ENCODE data around the gene TLE2.
"Not testable (repeated sequence)": the region's sequence is repeated elsewhere in the genome, so short reads cannot be mapped to it uniquely, and the experiment has no call there.

Gene TLE2

GRCh38 chr19:3019211-3019854, 9.7 kb downstream of the TLE2 start:
- TF ChIP-seq CTCF (conservative IDR thresholded peaks at IDR 0.05; ENCODE audit: low read depth) = no peak
- POLR2A ChIA-PET (ENCODE audit: low non-redundant PET) = no interaction called here
- no peak for DNase-seq (ENCODE audit: low spot score)

GRCh38 chr19:3017923-3018322, 11.2 kb downstream of the TLE2 start:
- POLR2A ChIA-PET (ENCODE audit: low non-redundant PET) = no interaction called here
- no peak for TF ChIP-seq CTCF (conservative IDR thresholded peaks at IDR 0.05; ENCODE audit: low read depth)
- CTCF ChIA-PET = no interaction called here
- H3K27ac ChIP-seq = no peak overlapping the region
- no peak for DNase-seq (ENCODE audit: low spot score)

More at GRCh38 chr19:3019211-3019854, 9.7 kb downstream of the TLE2 start:
- H3K27ac ChIP-seq = no peak overlapping the region
- CTCF ChIA-PET = no interaction called here

- CTCF ChIA-PET = no interaction called here
- no peak overlapping the region for H3K27ac ChIP-seq
- DNase-seq (ENCODE audit: low spot score) = no peak
- TF ChIP-seq CTCF (conservative IDR thresholded peaks at IDR 0.05; ENCODE audit: low read depth) = no peak
- POLR2A ChIA-PET (ENCODE audit: low non-redundant PET) = no interaction called here
Measured at GRCh38 chr19:3015126-3016057, 13.7 kb downstream of the TLE2 start.

GRCh38 chr19:3014135-3014534, 14.9 kb downstream of the TLE2 start:
- CTCF ChIA-PET = no interaction called here
- DNase-seq (ENCODE audit: low spot score) = no peak
- H3K27ac ChIP-seq = no peak overlapping the region
- TF ChIP-seq CTCF (conservative IDR thresholded peaks at IDR 0.05; ENCODE audit: low read depth) = no peak
- POLR2A ChIA-PET (ENCODE audit: low non-redundant PET) = no interaction called here

- ChIA-PET CTCF (no interaction called here), POLR2A (ENCODE audit: low non-redundant PET) (no interaction called here)
- DNase-seq (ENCODE audit: low spot score) = no peak
- no peak for TF ChIP-seq CTCF (conservative IDR thresholded peaks at IDR 0.05; ENCODE audit: low read depth)
- peak overlapping the region; percentile 8 for H3K27ac ChIP-seq
Measured at GRCh38 chr19:3013263-3013725, 15.8 kb downstream of the TLE2 start.

GRCh38 chr19:3012621-3013262, 16.3 kb downstream of the TLE2 start:
- CTCF ChIA-PET = no interaction called here
- no peak for DNase-seq (ENCODE audit: low spot score)
- no peak for TF ChIP-seq CTCF (conservative IDR thresholded peaks at IDR 0.05; ENCODE audit: low read depth)
- POLR2A ChIA-PET (ENCODE audit: low non-redundant PET) = no interaction called here
- H3K27ac ChIP-seq = peak overlapping the region; percentile 40

- H3K27ac ChIP-seq = peak overlapping the region; percentile 40
- CTCF ChIA-PET; DNase-seq (ENCODE audit: low spot score); POLR2A ChIA-PET (ENCODE audit: low non-redundant PET): not testable (repeated sequence)
Measured at GRCh38 chr19:3012059-3012458, 17.0 kb downstream of the TLE2 start.
